Measurements from ENCODE around the gene COL4A2.

- TF ChIP-seq CTCF (IDR thresholded peaks at IDR 0.05) (no peak), POLR2AphosphoS5 (IDR thresholded peaks at IDR 0.05; ENCODE audit: insufficient read depth in 1 of 2, low read depth in 1 of 2) (no peak), POLR2A (IDR thresholded peaks at IDR 0.05) (no peak)
These were observed 169.1 kb downstream of the COL4A2 start for GRCh38 chr13:110476220-110476617.

Data from vagina (tissue), 2 donors.